Hepatocyte (in vitro differentiated cells): Measurements from ENCODE around the gene TMEM63A. TPM values are rescaled to one million over a fixed set of nuclear protein-coding genes. Genes with fewer than 3 reads are reported as not detected.

Source experiments
- DNase-seq: peaks from one replicate; pipeline ENCODE4 v3.0.0-alpha.2; 2016; ENCODE audit warnings: low spot score
- H2AFZ ChIP-seq: fragments of 200-600 bp; sonication (generic); 2 replicates; pipeline ENCODE4 v1.6.0; 2016; ENCODE audit warnings: antibody characterized with exemption, mild to moderate bottlenecking
- H3K27ac ChIP-seq: fragments of 200-600 bp; sonication (generic); 2 replicates; pipeline ENCODE4 v1.5.1; 2016; ENCODE audit warnings: mild to moderate bottlenecking
- H3K27me3 ChIP-seq: fragments of 200-600 bp; sonication (generic); 2 replicates; pipeline ENCODE4 v1.6.1; 2016
- H3K36me3 ChIP-seq: fragments of 200-600 bp; sonication (generic); replicated peaks from 2 replicates; pipeline ENCODE4 v1.5.1; 2016; ENCODE audit warnings: low read depth; ENCODE audit not compliant: insufficient read depth
- H3K4me1 ChIP-seq: fragments of 200-600 bp; sonication (generic); 2 replicates; pipeline ENCODE4 v1.5.1; 2016; ENCODE audit warnings: mild to moderate bottlenecking, moderate library complexity; ENCODE audit not compliant: insufficient read depth
- H3K4me2 ChIP-seq: fragments of 200-600 bp; sonication (generic); 2 replicates; pipeline ENCODE4 v1.6.0; 2016
- H3K4me3 ChIP-seq: fragments of 200-600 bp; sonication (generic); 2 replicates; pipeline ENCODE4 v1.5.1; 2016; ENCODE audit warnings: mild to moderate bottlenecking
- H3K79me2 ChIP-seq: fragments of 200-600 bp; sonication (generic); 2 replicates; pipeline ENCODE4 v1.6.0; 2017; ENCODE audit warnings: mild to moderate bottlenecking
- H3K9me2 ChIP-seq: fragments of 200-600 bp; sonication (generic); replicated peaks from 2 replicates; pipeline ENCODE4 v1.6.0; 2017; ENCODE audit warnings: mild to moderate bottlenecking; ENCODE audit not compliant: insufficient read depth
- H3K9me3 ChIP-seq: fragments of 200-600 bp; sonication (generic); 2 replicates; pipeline ENCODE4 v1.5.1; 2016; ENCODE audit warnings: low read depth, mild to moderate bottlenecking
- H4K20me1 ChIP-seq: fragments of 200-600 bp; sonication (generic); 2 replicates; pipeline ENCODE4 v1.6.0; 2016; ENCODE audit warnings: mild to moderate bottlenecking; ENCODE audit not compliant: insufficient read depth, poor library complexity, severe bottlenecking
- CTCF ChIP-seq: fragments of 200-600 bp; sonication (generic); IDR thresholded peaks from 2 replicates; pipeline ENCODE4 v1.5.1; 2016; ENCODE audit warnings: antibody characterized with exemption, mild to moderate bottlenecking; ENCODE audit not compliant: poor library complexity
- EZH2 ChIP-seq: fragments of 200-600 bp; sonication (generic); IDR thresholded peaks from 2 replicates; pipeline ENCODE4 v1.6.1; 2016; ENCODE audit warnings: antibody characterized with exemption, mild to moderate bottlenecking, borderline replicate concordance
- EZH2phosphoT487 ChIP-seq: fragments of 200-600 bp; sonication (generic); IDR thresholded peaks from one replicate; pipeline ENCODE4 v1.6.1; 2018; ENCODE audit warnings: antibody characterized with exemption, mild to moderate bottlenecking, low read depth, moderate library complexity; ENCODE audit not compliant: unreplicated experiment, severe bottlenecking
- WGBS: methylation state at CpG from one replicate; pipeline ENCODE4 v1.1.6; 2016; ENCODE audit warnings: low lambda C conversion rate; ENCODE audit errors: missing lambda C conversion rate; 5-methylcytosine and 5-hydroxymethylcytosine counted together
- polyA plus RNA-seq: library from polyadenylated mRNA; unstranded; fragments of >200 nt; fragmentation: Nextera tagmentation; extraction: Ambion mirVana; gene quantifications from 2 replicates; pipeline ENCODE4 v1.2.1, GENCODE V29; 2016
- total RNA-seq: library from RNA; depleted of rRNA; stranded (reverse); fragments of >200 nt; gene quantifications from 2 replicates; pipeline ENCODE4 v1.2.3, GENCODE V29; 2014

The TMEM63A gene
- total and polyA plus RNA-seq, 2 experiments from 2014 or later = 38.8 to 47.5 TPM

- Histone ChIP-seq H3K9me3 (no peaks in the 10 kb centered on the region), H4K20me1 (no peaks in the 10 kb centered on the region), H3K4me2 (no peak overlapping the region), H3K4me3 (no peak overlapping the region), H2AFZ (no peak overlapping the region), H3K9me2 (no peaks in the 10 kb centered on the region), H3K4me1 (no peaks in the 10 kb centered on the region), H3K79me2 (no peaks in the 10 kb centered on the region), H3K27ac (no peak overlapping the region), H3K27me3 (no peaks in the 10 kb centered on the region), H3K36me3 (no peaks in the 10 kb centered on the region)
- 82% methylated on average over 19 of the region's 19 CpGs for WGBS
- TF ChIP-seq EZH2phosphoT487 (no peak), CTCF (no peak), EZH2 (no peak)
- DNase-seq = no peak
Observed at GRCh38 chr1:225897595-225898514, 15.7 kb upstream of the TMEM63A start.

GRCh38 chr1:225896937-225897549 is 14.9 kb upstream of the TMEM63A start:
- no peak overlapping the region for H3K27ac ChIP-seq
- H3K4me1 ChIP-seq = no peaks in the 10 kb centered on the region
- H3K36me3 ChIP-seq = no peaks in the 10 kb centered on the region
- H2AFZ ChIP-seq = no peak overlapping the region
- H3K4me2 ChIP-seq = no peak overlapping the region
- DNase-seq = peak; percentile 42
- H4K20me1 ChIP-seq = no peaks in the 10 kb centered on the region
- no peaks in the 10 kb centered on the region for H3K9me3 ChIP-seq
- H3K79me2 ChIP-seq = no peaks in the 10 kb centered on the region
- H3K9me2 ChIP-seq = no peaks in the 10 kb centered on the region
- 57% methylated on average over 7 of the region's 7 CpGs for WGBS
- TF ChIP-seq EZH2phosphoT487 (no peak), CTCF (no peak), EZH2 (no peak)
- H3K4me3 ChIP-seq = no peak overlapping the region
- H3K27me3 ChIP-seq = no peaks in the 10 kb centered on the region

- no peaks in the 10 kb centered on the region for H3K79me2 ChIP-seq
- H3K4me3 ChIP-seq = no peak overlapping the region
- no peak overlapping the region for H3K27ac ChIP-seq
- no peaks in the 10 kb centered on the region for H3K9me3 ChIP-seq
- H2AFZ ChIP-seq = no peak overlapping the region
- no peaks in the 10 kb centered on the region for H3K36me3 ChIP-seq
- H3K4me1 ChIP-seq = peaks cover 2% of the 10 kb centered on the region
- H4K20me1 ChIP-seq = no peaks in the 10 kb centered on the region
- no peaks in the 10 kb centered on the region for H3K27me3 ChIP-seq
- H3K4me2 ChIP-seq = no peak overlapping the region
- TF ChIP-seq EZH2phosphoT487 = no peak
- TF ChIP-seq CTCF = no peak
- TF ChIP-seq EZH2 = no peak
- 84% methylated on average over 5 of the region's 5 CpGs for WGBS
- no peak for DNase-seq
- H3K9me2 ChIP-seq = no peaks in the 10 kb centered on the region
Observed at GRCh38 chr1:225896494-225896893, 14.3 kb upstream of the TMEM63A start.
